Globus pallidus (tissue), 1 donor: ENCODE results near the gene LYRM2.

Source experiments
- DNase-seq: peaks from one replicate; pipeline ENCODE4 v3.0.0-alpha.2; 2015; ENCODE audit warnings: low spot score

The LYRM2 gene

GRCh38 chr6:89555806-89556205, 82.7 kb downstream of the LYRM2 start:
- DNase-seq, result no peak

GRCh38 chr6:89555031-89555430, 83.5 kb downstream of the LYRM2 start:
- no peak for DNase-seq

GRCh38 chr6:89554106-89554505, 84.4 kb downstream of the LYRM2 start:
- no peak for DNase-seq

- DNase-seq, result no peak
These were observed 85.1 kb downstream of the LYRM2 start for GRCh38 chr6:89553431-89553830.

GRCh38 chr6:89547281-89547680, 91.3 kb downstream of the LYRM2 start:
- DNase-seq, result no peak

- DNase-seq, result no peak
These were observed 95.7 kb downstream of the LYRM2 start for GRCh38 chr6:89542866-89543265.

GRCh38 chr6:89542081-89542857, 96.3 kb downstream of the LYRM2 start:
- DNase-seq, result no peak

GRCh38 chr6:89539779-89540178, 98.8 kb downstream of the LYRM2 start:
- DNase-seq, result no peak

GRCh38 chr6:89536231-89536630, 102.3 kb downstream of the LYRM2 start:
- DNase-seq, result no peak

GRCh38 chr6:89530982-89531381, 107.6 kb downstream of the LYRM2 start:
- DNase-seq, result no peak

GRCh38 chr6:89528866-89529265, 109.7 kb downstream of the LYRM2 start:
- no peak for DNase-seq

GRCh38 chr6:89527634-89528033, 110.9 kb downstream of the LYRM2 start:
- no peak for DNase-seq

GRCh38 chr6:89526563-89526869, 112.0 kb downstream of the LYRM2 start:
- no peak for DNase-seq

- no peak for DNase-seq
These were observed 112.6 kb downstream of the LYRM2 start for GRCh38 chr6:89525786-89526562.

GRCh38 chr6:89522778-89523177, 115.8 kb downstream of the LYRM2 start:
- DNase-seq, result no peak

- DNase-seq, result no peak
These were observed 117.8 kb downstream of the LYRM2 start for GRCh38 chr6:89520736-89521135.

- no peak for DNase-seq
These were observed 120.0 kb downstream of the LYRM2 start for GRCh38 chr6:89518352-89519055.
